Measurements from ENCODE around the gene TMEM114.

Gene TMEM114

GRCh38 chr16:8589900-8590688 lies at the start of gene TMEM114:
Gene TMEM114 (minus strand): TSS chr16:8590511. CDS start chr16:8589838, 673 bp downstream.
- no peak for DNase-seq

- no peak for DNase-seq
These were observed 49.4 kb upstream of the TMEM114 start for GRCh38 chr16:8639694-8640093.

- no peak for DNase-seq
These were observed 44.9 kb upstream of the TMEM114 start for GRCh38 chr16:8634991-8635736.

GRCh38 chr16:8632675-8633182 lies 42.4 kb upstream of the TMEM114 start:
- DNase-seq, result no peak

- DNase-seq, result no peak
These were observed 41.6 kb upstream of the TMEM114 start for GRCh38 chr16:8631818-8632465.

GRCh38 chr16:8631373-8631772 lies 41.1 kb upstream of the TMEM114 start:
- DNase-seq, result no peak

GRCh38 chr16:8630255-8630953 lies 40.1 kb upstream of the TMEM114 start:
- DNase-seq, result no peak

- no peak for DNase-seq
These were observed 38.8 kb upstream of the TMEM114 start for GRCh38 chr16:8628981-8629725.

- DNase-seq, result no peak
These were observed 37.1 kb upstream of the TMEM114 start for GRCh38 chr16:8627456-8627855.

- DNase-seq, result no peak
These were observed 36.6 kb upstream of the TMEM114 start for GRCh38 chr16:8626946-8627345.

GRCh38 chr16:8625491-8626087 lies 35.3 kb upstream of the TMEM114 start:
- no peak for DNase-seq

GRCh38 chr16:8623634-8624033 lies 33.3 kb upstream of the TMEM114 start:
- DNase-seq, result no peak

- DNase-seq, result no peak
These were observed 32.0 kb upstream of the TMEM114 start for GRCh38 chr16:8622315-8622656.

- peak; percentile 78 for DNase-seq
These were observed 31.4 kb upstream of the TMEM114 start, which contains the start of gene METTL22 for GRCh38 chr16:8621572-8622314. Gene METTL22 (plus strand): TSS chr16:8621698. CDS start chr16:8625666, 3,968 bp downstream.

GRCh38 chr16:8621222-8621571 lies 30.9 kb upstream of the TMEM114 start:
- no peak for DNase-seq

GRCh38 chr16:8620535-8620934 lies 30.2 kb upstream of the TMEM114 start:
- no peak for DNase-seq

GRCh38 chr16:8619671-8620370 lies 29.5 kb upstream of the TMEM114 start:
- peak; percentile 21 for DNase-seq

- DNase-seq, result no peak
These were observed 24.2 kb upstream of the TMEM114 start for GRCh38 chr16:8614435-8615029.

- DNase-seq, result no peak
These were observed 21.7 kb upstream of the TMEM114 start for GRCh38 chr16:8611886-8612600.
